Measurements from ENCODE around the gene RALA.
"Not testable (repeated sequence)": the region's sequence is repeated elsewhere in the genome, so short reads cannot be mapped to it uniquely, and the experiment has no call there.

The RALA gene

DNA sequence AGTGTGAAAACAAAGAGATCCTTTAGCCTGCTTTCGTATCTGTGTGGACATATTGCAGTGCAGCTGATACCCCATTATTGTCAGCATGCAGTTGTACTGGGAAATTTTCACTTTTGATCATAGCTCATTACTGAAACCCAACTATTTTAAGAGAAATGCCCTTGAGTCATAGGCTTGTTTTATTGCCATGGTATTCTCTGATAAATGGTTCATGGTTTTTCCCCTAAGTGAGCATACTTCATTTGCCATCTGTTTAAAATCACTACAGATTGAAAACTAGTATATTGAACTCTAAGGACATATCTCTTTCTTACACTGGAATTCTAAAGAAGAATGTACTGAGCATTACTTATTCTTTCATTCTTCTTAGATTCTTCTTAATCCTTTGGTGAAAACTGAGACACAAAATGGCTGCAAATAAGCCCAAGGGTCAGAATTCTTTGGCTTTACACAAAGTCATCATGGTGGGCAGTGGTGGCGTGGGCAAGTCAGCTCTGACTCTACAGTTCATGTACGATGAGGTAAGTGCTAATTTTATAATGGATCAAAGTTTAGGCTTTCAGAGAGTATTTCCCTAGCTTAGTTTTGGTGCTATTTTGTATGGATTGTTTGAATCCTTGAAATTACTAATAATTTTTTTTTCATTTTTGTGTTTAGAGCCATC, 63.0 kb downstream of the RALA start:
- no peak for TF ChIP-seq CTCF (IDR thresholded peaks at IDR 0.05)
- TF ChIP-seq ZFX (IDR thresholded peaks at IDR 0.05; ENCODE audit: borderline replicate concordance) = no peak

GRCh38 chr7:39688611-39689480, 65.5 kb downstream of the RALA start:
- H3K27ac ChIP-seq = no peak overlapping the region
- TF ChIP-seq CTCF (IDR thresholded peaks at IDR 0.05) (no peak), ZFX (IDR thresholded peaks at IDR 0.05; ENCODE audit: borderline replicate concordance) (no peak)

More for the DNA sequence above, 63.0 kb downstream of the RALA start:
- H3K27ac ChIP-seq = no peak overlapping the region

GRCh38 chr7:39691821-39692220, 68.4 kb downstream of the RALA start:
- TF ChIP-seq CTCF (IDR thresholded peaks at IDR 0.05) (no peak), ZFX (IDR thresholded peaks at IDR 0.05; ENCODE audit: borderline replicate concordance) (no peak)
- H3K27ac ChIP-seq = no peak overlapping the region

GRCh38 chr7:39693086-39693485, 69.7 kb downstream of the RALA start:
- H3K27ac ChIP-seq = not testable (repeated sequence)

- H3K27ac ChIP-seq = no peak overlapping the region
- TF ChIP-seq ZFX (IDR thresholded peaks at IDR 0.05; ENCODE audit: borderline replicate concordance) (no peak), CTCF (IDR thresholded peaks at IDR 0.05) (no peak)
Observed at GRCh38 chr7:39693812-39694211, 70.4 kb downstream of the RALA start.

- no peak for TF ChIP-seq ZFX (IDR thresholded peaks at IDR 0.05; ENCODE audit: borderline replicate concordance)
- no peak overlapping the region for H3K27ac ChIP-seq
Observed at GRCh38 chr7:39695852-39696586, 72.6 kb downstream of the RALA start.

DNA sequence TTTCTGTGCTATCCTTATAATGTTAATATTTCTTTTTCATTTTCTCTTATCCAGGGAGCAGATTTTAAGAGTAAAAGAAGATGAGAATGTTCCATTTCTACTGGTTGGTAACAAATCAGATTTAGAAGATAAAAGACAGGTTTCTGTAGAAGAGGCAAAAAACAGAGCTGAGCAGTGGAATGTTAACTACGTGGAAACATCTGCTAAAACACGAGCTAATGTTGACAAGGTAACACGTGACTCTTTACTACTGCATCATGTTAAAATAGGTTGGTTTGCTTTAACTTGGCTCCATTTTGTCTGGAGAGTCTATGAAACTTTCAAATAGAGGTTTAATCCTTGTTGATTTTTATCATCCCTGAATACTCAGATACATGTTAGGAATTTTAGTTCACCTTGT, 73.3 kb downstream of the RALA start:
- H3K27ac ChIP-seq = no peak overlapping the region
- TF ChIP-seq CTCF (IDR thresholded peaks at IDR 0.05) (no peak), ZFX (IDR thresholded peaks at IDR 0.05; ENCODE audit: borderline replicate concordance) (no peak)

DNA sequence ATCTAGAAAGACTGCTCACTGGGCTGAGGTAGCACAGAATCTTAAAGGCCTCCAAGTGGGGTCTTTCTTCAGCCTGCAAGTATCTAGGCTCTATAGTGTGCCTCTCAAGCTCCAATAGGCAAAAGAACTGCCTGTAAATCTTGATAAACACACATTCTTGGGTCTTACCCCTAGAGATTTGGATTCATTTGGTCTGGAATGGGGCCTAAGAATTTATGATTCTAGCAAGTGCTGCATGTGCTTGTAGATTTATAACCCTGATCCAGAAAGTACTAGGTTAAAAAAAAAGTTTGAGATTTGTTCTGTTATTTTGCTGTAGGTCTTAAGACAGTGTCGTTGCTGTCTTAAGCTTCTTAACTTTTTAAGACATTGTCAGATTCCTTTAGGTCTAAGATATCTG, 74.1 kb downstream of the RALA start:
- no peak for TF ChIP-seq ZFX (IDR thresholded peaks at IDR 0.05; ENCODE audit: borderline replicate concordance)
- no peak for TF ChIP-seq CTCF (IDR thresholded peaks at IDR 0.05)
- no peak overlapping the region for H3K27ac ChIP-seq

Data from 22Rv1 (cell line).